ENCODE data around the gene SCYL2.
"Not testable (repeated sequence)": the region's sequence is repeated elsewhere in the genome, so short reads cannot be mapped to it uniquely, and the experiment has no call there.

Gene SCYL2

DNA sequence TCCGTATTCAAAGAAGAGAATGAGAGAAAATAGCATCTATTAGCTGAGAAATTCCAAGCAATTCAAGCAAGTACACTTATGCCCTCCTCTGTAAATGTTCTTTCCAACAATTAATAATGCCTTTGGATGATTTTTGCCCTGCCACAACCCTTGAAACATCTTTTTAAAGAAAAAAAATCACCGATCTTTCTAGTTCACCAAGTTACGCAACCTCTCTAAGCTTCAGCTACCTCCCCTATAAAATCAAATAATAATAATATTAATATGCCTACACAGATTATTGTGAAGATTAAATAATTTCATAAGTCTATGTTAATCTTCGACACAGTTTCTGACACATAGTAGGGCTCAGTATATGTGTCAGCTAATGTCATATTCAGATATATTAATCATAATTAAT, 19.2 kb upstream of the SCYL2 start:
- no peak overlapping the region for H3K27ac Mint-ChIP-seq

DNA sequence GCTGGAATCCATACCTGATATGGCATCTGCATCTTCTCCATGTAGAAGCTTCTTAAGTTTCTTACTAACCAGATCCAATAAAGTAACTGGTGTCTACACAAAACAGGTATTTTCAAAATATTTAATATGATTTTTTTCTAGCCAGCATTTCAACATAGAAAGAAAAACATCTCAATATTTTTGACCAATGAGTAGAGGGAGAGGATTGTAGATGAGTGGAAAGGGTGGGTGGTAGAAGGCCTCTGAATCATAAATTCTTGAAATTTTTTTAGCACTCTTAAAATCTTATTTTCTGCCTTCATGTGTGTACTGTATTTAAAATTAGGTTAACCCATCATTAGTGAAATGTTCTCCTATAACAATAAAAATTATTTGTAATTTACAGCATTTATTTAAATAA, 18.1 kb upstream of the SCYL2 start:
- Mint-ChIP-seq H3K4me1 (ENCODE audit: low read depth) (no peaks in the 10 kb centered on the region), H3K9me3 (no peaks in the 10 kb centered on the region), H3K27ac (no peak overlapping the region), H3K4me3 (no peak overlapping the region), H3K36me3 (ENCODE audit: low read depth) (peaks cover 2% of the 10 kb centered on the region), H3K27me3 (ENCODE audit: low read depth) (no peaks in the 10 kb centered on the region)

More for the DNA sequence above, 19.2 kb upstream of the SCYL2 start:
- no peaks in the 10 kb centered on the region for H3K4me1 Mint-ChIP-seq (ENCODE audit: low read depth)
- no peak overlapping the region for H3K4me3 Mint-ChIP-seq
- no peaks in the 10 kb centered on the region for H3K36me3 Mint-ChIP-seq (ENCODE audit: low read depth)
- no peaks in the 10 kb centered on the region for H3K27me3 Mint-ChIP-seq (ENCODE audit: low read depth)
- no peaks in the 10 kb centered on the region for H3K9me3 Mint-ChIP-seq

DNA sequence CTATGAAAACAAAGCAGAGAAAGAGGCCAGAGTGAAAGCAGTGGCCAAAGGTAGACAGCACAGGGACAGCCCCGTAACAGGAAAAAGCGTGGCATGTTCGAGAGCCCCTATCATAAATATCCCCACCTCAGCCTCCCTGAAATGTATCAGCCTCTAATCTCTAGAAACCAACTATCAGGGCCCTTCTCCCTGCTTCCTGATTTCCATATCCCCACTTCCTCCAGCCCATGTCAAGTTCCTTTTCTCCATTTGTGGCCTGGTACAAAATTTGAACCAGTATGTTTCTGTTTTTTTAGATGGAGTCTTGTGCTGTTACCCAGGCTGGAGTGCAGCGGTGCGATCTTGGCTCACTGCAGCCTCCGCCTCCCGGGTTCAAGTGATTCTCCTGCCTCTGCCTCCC, 17.0 kb upstream of the SCYL2 start:
- H3K36me3 Mint-ChIP-seq (ENCODE audit: low read depth), result peaks cover 2% of the 10 kb centered on the region

DNA sequence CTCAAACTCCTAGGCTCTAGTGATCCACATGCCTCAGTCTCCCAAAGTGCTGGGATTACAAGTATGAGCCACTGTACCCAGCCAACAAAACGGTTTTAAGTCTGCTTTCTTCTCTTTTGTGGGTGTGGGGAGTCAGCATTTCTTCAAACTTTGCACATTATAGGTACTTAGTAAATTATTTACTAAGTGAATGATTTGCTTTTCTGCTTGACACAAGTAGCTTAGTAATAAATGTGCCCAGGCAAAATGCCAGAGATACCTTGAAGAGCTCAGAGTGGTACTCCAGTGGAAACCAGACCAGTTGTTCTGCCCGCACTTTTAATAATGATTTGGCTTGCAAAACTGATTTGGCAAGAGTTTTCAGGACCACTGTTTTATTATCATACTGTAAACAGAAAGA, 15.1 kb upstream of the SCYL2 start:
- Mint-ChIP-seq H3K36me3 (ENCODE audit: low read depth) (peaks cover 2% of the 10 kb centered on the region), H3K4me3 (no peak overlapping the region), H3K27ac (no peak overlapping the region), H3K27me3 (ENCODE audit: low read depth) (no peaks in the 10 kb centered on the region), H3K4me1 (ENCODE audit: low read depth) (no peaks in the 10 kb centered on the region), H3K9me3 (no peaks in the 10 kb centered on the region)

More for the DNA sequence above, 17.0 kb upstream of the SCYL2 start:
- no peaks in the 10 kb centered on the region for H3K9me3 Mint-ChIP-seq
- no peak overlapping the region for H3K27ac Mint-ChIP-seq
- no peaks in the 10 kb centered on the region for H3K27me3 Mint-ChIP-seq (ENCODE audit: low read depth)
- H3K4me3 Mint-ChIP-seq, result no peak overlapping the region
- H3K4me1 Mint-ChIP-seq (ENCODE audit: low read depth), result no peaks in the 10 kb centered on the region

DNA sequence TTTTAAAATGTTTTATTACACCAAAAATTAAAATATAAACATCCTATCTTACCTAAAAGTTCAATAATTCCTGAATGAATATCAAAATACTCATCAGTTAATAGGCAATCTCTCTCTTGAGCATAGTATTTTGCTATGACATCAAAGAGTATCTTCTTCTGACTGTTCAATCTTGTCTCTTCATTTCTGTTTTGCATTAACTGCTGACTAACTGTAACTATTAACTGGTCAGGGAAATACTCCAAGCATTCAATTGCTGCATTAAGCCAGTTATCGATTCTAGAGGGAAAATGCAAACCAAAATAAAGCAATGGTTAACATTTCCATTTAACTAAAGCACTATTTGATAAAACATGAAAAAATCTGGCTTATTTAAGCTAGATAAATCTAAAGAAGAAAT, 13.5 kb upstream of the SCYL2 start:
- H3K27ac Mint-ChIP-seq, result no peak overlapping the region
- H3K36me3 Mint-ChIP-seq (ENCODE audit: low read depth), result peaks cover 2% of the 10 kb centered on the region
- H3K4me3 Mint-ChIP-seq, result no peak overlapping the region
- peaks cover 7% of the 10 kb centered on the region for H3K4me1 Mint-ChIP-seq (ENCODE audit: low read depth)
- H3K27me3 Mint-ChIP-seq (ENCODE audit: low read depth), result no peaks in the 10 kb centered on the region
- no peaks in the 10 kb centered on the region for H3K9me3 Mint-ChIP-seq

DNA sequence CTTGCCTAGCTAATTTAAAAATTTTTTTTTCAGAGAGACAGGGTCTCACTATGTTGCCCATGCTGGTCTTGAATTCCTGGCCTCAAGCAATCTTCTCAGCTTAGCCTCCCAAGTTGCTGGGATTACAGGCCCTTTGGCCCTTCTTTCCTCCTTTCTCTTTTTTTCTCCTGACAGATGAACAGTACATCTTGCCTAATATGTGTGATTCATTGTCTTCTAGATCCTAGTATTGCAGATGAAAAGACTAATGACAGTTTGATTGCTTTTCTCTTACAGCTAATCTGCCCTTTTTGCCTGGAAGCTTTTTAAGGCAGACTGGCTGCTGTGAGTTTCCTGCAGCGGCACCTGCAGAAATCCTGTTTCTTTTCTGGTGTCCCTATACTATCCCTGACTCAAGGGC, 12.1 kb upstream of the SCYL2 start:
- no peaks in the 10 kb centered on the region for H3K27me3 Mint-ChIP-seq (ENCODE audit: low read depth)
- no peak overlapping the region for H3K27ac Mint-ChIP-seq
- no peaks in the 10 kb centered on the region for H3K9me3 Mint-ChIP-seq
- H3K4me1 Mint-ChIP-seq (ENCODE audit: low read depth), result peaks cover 7% of the 10 kb centered on the region
- H3K36me3 Mint-ChIP-seq (ENCODE audit: low read depth), result peaks cover 2% of the 10 kb centered on the region
- no peak overlapping the region for H3K4me3 Mint-ChIP-seq

DNA sequence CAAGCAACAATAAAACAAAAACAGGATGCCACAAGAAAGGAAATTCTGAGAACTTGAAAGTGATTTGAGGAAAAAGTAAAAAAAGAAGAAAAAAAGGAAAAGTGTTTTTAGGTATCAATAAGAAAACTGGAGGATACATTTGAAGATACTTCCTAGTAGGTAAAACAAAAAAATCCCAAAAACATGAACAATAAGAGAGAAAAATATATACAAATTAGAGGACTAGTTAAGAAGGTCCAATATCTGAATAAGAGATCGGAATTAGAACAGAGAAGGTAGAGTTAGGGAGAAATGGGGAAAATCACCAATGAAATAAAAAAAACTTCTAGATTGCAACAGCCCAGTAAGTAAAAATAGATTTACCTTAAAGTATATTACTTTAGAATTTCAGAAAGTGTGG, 8.8 kb upstream of the SCYL2 start:
- H3K27me3 Mint-ChIP-seq (ENCODE audit: low read depth), result no peaks in the 10 kb centered on the region
- H3K4me1 Mint-ChIP-seq (ENCODE audit: low read depth), result peaks cover 7% of the 10 kb centered on the region
- peaks cover 2% of the 10 kb centered on the region for H3K36me3 Mint-ChIP-seq (ENCODE audit: low read depth)

DNA sequence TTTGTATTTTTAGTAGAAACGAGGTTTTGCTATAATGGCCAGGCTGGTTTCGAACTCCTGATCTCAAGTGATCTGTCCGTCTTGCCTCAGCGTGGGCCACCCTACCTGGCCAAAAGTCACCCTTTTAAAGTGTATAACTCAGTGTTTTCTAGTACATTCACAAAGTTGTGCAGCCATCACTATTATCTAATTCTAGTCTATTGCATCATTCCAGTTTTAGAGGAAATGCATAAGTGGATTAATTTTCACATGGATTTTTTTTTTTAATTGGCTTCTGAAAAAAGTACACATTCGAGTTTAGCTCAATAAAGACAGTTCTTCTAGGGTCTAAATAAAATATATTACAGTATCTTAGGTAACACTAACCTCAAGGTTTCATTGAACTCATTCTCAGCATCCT, 3.8 kb upstream of the SCYL2 start:
- Mint-ChIP-seq H3K4me1 (ENCODE audit: low read depth) (peaks cover 4% of the 10 kb centered on the region), H3K27ac (no peak overlapping the region), H3K9me3 (no peaks in the 10 kb centered on the region), H3K36me3 (ENCODE audit: low read depth) (peaks cover 3% of the 10 kb centered on the region), H3K27me3 (ENCODE audit: low read depth) (no peaks in the 10 kb centered on the region), H3K4me3 (no peak overlapping the region)

More for the DNA sequence above, 8.8 kb upstream of the SCYL2 start:
- H3K27ac Mint-ChIP-seq, result no peak overlapping the region
- H3K4me3 Mint-ChIP-seq, result no peak overlapping the region
- no peaks in the 10 kb centered on the region for H3K9me3 Mint-ChIP-seq

DNA sequence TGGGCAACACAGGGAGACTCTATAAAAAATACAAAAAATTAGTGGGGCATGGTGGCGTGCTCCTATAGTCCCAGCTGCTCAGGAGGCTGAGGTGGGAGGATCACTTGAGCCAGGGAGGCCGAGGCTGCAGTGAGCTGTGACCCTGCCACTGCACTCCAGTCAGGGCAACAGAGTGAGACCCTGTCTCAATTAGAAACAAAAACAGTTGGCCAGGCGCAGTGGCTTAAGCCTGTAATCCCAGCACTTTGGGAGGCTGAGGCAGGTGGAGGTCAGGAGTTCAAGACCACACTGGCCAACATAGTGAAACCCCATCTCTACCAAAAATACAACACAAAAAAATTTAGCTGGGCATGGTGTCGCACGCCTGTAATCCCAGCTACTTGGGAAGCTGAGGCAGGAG, 1.9 kb upstream of the SCYL2 start:
- H3K27ac Mint-ChIP-seq; H3K4me3 Mint-ChIP-seq; H3K9me3 Mint-ChIP-seq; H3K36me3 Mint-ChIP-seq (ENCODE audit: low read depth); H3K27me3 Mint-ChIP-seq (ENCODE audit: low read depth): not testable (repeated sequence)
- peaks cover 15% of the 10 kb centered on the region for H3K4me1 Mint-ChIP-seq (ENCODE audit: low read depth)

DNA sequence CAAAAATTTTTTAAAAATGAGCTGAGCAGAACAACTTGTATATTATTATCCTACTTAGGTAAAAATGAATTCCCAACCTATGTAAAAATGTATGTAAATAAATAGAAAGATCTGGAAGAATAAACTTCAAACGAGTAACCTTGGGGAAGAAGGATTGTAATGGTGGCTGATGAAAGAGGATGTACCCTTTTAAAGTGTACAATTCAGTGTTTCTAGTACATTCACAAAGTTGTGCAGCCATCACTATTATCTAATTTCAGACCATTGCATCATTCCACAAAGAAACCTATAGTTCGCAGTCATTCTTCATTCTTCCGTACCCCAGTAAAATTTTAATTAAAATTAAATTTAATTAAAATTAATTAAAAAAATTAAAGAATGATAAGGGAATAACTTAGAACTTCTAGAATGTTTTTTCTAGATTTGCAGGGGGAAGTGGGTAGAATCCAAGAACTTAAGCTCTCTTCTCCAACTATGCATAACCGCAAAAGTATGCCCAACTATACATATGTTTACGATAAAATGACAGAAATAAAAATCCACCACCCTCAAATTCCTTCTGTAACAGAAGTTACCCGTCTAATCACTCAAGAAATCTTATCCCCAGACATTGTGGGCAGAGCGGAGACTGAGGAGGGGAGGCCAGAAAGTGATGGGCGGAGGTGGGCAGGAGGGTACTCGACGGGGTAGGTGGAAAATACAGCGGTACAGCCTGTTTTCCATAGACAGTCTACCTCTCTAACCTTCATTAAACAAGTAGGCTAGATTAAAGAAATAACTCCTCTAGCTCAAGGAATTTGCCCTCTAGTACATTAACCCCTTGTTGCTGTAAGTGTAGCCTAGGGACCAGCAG, 1.0 kb upstream of the SCYL2 start:
- H3K27me3 Mint-ChIP-seq (ENCODE audit: low read depth), result no peaks in the 10 kb centered on the region
- peak overlapping the region; percentile 100 for H3K27ac Mint-ChIP-seq
- peaks cover 3% of the 10 kb centered on the region for H3K36me3 Mint-ChIP-seq (ENCODE audit: low read depth)
- no peaks in the 10 kb centered on the region for H3K9me3 Mint-ChIP-seq
- H3K4me3 Mint-ChIP-seq, result peak overlapping the region; percentile 99
- H3K4me1 Mint-ChIP-seq (ENCODE audit: low read depth), result peaks cover 17% of the 10 kb centered on the region

DNA sequence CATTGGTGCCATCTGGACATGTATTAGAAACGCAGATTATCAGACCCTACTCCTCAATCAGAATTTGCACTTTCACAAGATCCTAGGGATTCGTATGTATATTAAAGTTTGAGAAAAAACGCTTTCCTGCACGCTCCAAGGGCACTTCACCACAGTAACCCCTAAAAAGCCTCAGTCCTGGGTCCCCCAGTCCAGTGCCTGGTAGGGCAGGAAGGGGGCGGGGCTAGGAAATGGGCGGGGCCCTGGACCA, 467 bp upstream of the SCYL2 start:
- Mint-ChIP-seq H3K4me3 (peak overlapping the region; percentile 99), H3K4me1 (ENCODE audit: low read depth) (peaks cover 17% of the 10 kb centered on the region), H3K27ac (peak overlapping the region; percentile 100), H3K9me3 (no peaks in the 10 kb centered on the region), H3K27me3 (ENCODE audit: low read depth) (no peaks in the 10 kb centered on the region), H3K36me3 (ENCODE audit: low read depth) (peaks cover 3% of the 10 kb centered on the region)

DNA sequence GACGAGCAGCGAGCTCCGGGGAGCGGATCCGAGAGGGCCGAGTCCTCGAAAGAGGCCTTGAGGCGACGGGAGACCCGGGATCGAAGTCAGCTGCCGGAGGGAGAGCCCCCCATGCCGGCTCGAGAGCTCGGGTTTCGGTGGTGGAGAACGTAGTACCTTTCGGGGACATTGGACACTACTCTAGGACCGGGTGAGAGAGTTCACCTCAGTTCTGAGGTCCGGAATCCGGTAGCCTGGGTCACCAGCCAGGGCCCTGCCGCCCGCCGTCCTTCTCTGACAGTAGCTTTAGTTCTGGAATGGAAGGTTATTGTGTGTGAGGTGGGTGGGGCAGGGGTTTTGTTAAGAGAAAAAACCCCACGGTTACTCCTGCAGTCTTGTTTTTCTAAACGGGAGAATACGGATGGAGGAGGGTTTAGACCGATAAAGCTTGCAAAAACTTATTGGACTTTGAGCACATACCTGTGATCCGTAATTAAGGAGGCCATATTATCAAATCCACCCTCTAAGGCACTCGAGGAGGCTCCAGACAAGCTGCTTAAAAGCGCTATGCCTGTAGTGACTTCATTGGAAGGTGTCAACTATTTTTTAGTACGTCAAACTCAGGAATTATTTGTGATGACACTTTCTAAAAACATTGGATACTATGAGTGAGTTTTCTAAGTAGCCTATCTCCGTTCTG, 765 bp downstream of the SCYL2 start:
- H3K27me3 Mint-ChIP-seq (ENCODE audit: low read depth), result no peaks in the 10 kb centered on the region
- no peaks in the 10 kb centered on the region for H3K9me3 Mint-ChIP-seq
- H3K4me1 Mint-ChIP-seq (ENCODE audit: low read depth), result peaks cover 17% of the 10 kb centered on the region
- H3K27ac Mint-ChIP-seq, result peak overlapping the region; percentile 83
- H3K4me3 Mint-ChIP-seq, result peak overlapping the region; percentile 99
- peaks cover 5% of the 10 kb centered on the region for H3K36me3 Mint-ChIP-seq (ENCODE audit: low read depth)

DNA sequence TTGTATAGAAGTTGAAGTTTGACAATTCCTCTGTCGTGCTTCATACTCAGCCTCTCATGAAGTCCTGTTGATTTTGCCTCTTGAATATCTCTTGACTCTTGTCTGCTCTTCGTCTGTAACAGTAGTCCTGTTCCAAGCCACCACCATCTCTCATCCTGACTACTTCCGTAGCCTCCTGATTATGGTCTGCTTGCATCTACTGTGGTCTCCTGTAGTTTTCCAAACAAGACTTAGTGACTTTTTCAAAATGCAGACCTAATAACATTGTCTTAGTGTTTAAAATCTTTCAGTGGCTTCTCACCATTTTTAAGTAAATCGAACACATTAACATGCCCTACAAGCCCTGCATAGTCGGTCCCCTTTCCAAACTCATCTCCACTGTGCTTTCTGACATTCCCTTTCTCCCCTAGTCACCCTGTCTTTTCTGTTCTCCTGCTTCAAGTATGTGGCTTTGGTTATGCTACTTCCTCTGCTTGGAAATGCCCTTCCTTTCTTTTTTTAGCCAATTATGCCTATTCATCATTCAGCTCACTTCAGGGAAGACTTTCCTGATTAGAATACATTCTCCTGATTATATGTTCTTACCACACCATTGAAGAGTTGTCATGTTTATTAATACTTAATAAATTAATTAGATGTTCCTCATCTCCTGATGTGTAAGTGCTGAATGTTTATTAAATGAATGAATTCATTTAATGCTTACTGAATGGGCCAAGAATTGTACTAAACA, 2.0 kb downstream of the SCYL2 start:
- Mint-ChIP-seq H3K27me3 (ENCODE audit: low read depth) (no peaks in the 10 kb centered on the region), H3K4me3 (peak overlapping the region; percentile 75), H3K36me3 (ENCODE audit: low read depth) (peaks cover 8% of the 10 kb centered on the region), H3K9me3 (no peaks in the 10 kb centered on the region), H3K27ac (peak overlapping the region; percentile 37), H3K4me1 (ENCODE audit: low read depth) (peaks cover 22% of the 10 kb centered on the region)

DNA sequence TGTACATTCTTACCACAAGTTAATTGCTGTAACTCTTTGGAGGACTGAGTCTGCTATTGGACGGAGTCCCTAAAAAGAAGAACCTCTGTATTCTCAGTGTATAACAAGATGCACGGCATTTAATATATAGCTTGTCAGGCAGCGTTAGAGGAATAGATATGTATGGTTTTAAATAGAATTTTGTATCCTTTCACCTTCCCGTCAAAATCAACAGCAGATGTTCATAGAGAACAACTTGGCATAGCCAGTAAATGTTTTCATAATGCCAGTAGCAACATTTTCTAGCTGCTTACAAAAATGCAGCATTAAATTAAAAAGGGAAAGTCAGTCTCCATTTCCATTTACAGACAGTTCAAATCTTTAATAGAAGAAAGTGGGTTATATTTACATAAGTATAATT, 6.8 kb downstream of the SCYL2 start:
- peaks cover 7% of the 10 kb centered on the region for H3K36me3 Mint-ChIP-seq (ENCODE audit: low read depth)
- no peak overlapping the region for H3K4me3 Mint-ChIP-seq
- H3K4me1 Mint-ChIP-seq (ENCODE audit: low read depth), result peaks cover 22% of the 10 kb centered on the region
- H3K27ac Mint-ChIP-seq, result no peak overlapping the region
- no peaks in the 10 kb centered on the region for H3K9me3 Mint-ChIP-seq
- H3K27me3 Mint-ChIP-seq (ENCODE audit: low read depth), result no peaks in the 10 kb centered on the region

DNA sequence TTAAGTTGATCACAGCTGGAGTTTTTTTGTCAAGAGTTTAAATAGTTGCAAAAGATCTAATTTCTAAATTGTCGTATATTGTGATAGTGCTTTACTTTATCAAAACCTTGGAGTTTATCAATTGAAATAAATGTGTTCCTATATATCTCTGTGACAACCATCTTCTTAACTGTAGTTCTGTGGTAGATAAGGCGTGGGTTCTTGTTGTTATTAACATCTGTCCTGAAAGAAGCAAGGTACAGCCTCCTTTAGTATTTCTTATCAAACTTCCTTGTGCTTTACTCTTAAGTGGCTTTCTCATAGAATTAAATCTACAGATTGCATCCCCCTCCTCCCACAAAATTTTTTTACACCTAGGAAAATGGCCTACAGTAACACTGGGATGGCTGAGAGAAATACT, 7.3 kb downstream of the SCYL2 start:
- peaks cover 18% of the 10 kb centered on the region for H3K4me1 Mint-ChIP-seq (ENCODE audit: low read depth)
- H3K4me3 Mint-ChIP-seq, result no peak overlapping the region
- no peaks in the 10 kb centered on the region for H3K9me3 Mint-ChIP-seq
- H3K36me3 Mint-ChIP-seq (ENCODE audit: low read depth), result peaks cover 7% of the 10 kb centered on the region
- H3K27ac Mint-ChIP-seq, result no peak overlapping the region
- H3K27me3 Mint-ChIP-seq (ENCODE audit: low read depth), result no peaks in the 10 kb centered on the region
